ENCODE data around the gene EPB41L2.
A peak's percentile ranks its signal among the peaks of the same experiment; 100 is the strongest.

EPB41L2 gene

DNA sequence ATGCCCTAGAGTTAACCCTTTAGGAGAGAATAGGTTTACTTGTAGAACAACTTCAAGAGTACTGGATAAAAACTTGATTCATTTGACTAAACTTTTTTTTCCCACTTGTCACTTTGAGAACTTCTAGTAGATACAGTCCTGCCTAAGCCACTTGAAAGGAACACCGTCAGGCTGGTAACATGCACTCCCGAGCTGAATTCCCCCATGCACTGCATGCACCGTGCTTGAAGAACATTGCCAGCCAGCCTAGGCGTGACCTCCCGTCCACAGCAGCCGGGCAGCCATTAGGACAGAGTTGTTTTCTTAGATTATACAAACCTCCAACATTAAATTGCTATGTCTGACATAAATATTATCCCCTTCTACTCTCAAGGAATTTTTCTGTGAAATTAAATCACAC, 183.2 kb downstream of the EPB41L2 start:
- Histone ChIP-seq H3K27me3 (replicated peaks; ENCODE audit: control insufficient read depth, insufficient read depth, low read length) (no peaks in the 10 kb centered on the region), H3K36me3 (ENCODE audit: control insufficient read depth, insufficient read depth, low read length) (no peaks in the 10 kb centered on the region), H3K4me3 (replicated peaks; ENCODE audit: low read depth, low read length) (no peak overlapping the region)
- DNase-seq (ENCODE audit: extremely low read depth, insufficient read length) = no peak
- TF ChIP-seq, protein P1, sequence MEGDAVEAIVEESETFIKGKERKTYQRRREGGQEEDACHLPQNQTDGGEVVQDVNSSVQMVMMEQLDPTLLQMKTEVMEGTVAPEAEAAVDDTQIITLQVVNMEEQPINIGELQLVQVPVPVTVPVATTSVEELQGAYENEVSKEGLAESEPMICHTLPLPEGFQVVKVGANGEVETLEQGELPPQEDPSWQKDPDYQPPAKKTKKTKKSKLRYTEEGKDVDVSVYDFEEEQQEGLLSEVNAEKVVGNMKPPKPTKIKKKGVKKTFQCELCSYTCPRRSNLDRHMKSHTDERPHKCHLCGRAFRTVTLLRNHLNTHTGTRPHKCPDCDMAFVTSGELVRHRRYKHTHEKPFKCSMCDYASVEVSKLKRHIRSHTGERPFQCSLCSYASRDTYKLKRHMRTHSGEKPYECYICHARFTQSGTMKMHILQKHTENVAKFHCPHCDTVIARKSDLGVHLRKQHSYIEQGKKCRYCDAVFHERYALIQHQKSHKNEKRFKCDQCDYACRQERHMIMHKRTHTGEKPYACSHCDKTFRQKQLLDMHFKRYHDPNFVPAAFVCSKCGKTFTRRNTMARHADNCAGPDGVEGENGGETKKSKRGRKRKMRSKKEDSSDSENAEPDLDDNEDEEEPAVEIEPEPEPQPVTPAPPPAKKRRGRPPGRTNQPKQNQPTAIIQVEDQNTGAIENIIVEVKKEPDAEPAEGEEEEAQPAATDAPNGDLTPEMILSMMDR (IDR thresholded peaks at IDR 0.05; ENCODE audit: insufficient read depth, low read length, poor library complexity, severe bottlenecking) = no peak

DNA sequence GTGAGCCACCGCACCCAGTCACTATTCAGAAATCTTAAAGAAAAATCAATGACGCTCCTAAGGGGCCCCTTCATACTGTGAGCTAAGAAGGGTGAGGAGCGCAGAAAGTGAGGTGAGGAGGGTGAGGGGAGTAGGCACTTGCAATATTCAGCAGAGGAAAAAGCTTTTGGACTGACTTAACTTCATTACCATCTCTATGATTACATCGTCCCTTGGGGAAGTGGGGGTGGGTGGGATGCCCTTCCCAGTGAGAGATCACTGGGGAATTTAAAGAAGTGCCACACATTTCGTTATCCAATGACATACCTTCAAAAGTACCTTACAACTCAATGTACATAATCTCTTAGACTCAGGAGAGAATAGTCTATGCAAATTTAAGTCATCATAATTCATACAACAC, 189.3 kb downstream of the EPB41L2 start:
- no peaks in the 10 kb centered on the region for H3K27me3 ChIP-seq (replicated peaks; ENCODE audit: control insufficient read depth, insufficient read depth, low read length)
- peaks cover 2% of the 10 kb centered on the region; the same call in 1 of the 2 replicates for H3K36me3 ChIP-seq (ENCODE audit: control insufficient read depth, insufficient read depth, low read length)
- TF ChIP-seq, protein P1 (IDR thresholded peaks at IDR 0.05; ENCODE audit: insufficient read depth, low read length, poor library complexity, severe bottlenecking) = no peak
- no peak for DNase-seq (ENCODE audit: extremely low read depth, insufficient read length)
- no peak overlapping the region for H3K4me3 ChIP-seq (replicated peaks; ENCODE audit: low read depth, low read length)

DNA sequence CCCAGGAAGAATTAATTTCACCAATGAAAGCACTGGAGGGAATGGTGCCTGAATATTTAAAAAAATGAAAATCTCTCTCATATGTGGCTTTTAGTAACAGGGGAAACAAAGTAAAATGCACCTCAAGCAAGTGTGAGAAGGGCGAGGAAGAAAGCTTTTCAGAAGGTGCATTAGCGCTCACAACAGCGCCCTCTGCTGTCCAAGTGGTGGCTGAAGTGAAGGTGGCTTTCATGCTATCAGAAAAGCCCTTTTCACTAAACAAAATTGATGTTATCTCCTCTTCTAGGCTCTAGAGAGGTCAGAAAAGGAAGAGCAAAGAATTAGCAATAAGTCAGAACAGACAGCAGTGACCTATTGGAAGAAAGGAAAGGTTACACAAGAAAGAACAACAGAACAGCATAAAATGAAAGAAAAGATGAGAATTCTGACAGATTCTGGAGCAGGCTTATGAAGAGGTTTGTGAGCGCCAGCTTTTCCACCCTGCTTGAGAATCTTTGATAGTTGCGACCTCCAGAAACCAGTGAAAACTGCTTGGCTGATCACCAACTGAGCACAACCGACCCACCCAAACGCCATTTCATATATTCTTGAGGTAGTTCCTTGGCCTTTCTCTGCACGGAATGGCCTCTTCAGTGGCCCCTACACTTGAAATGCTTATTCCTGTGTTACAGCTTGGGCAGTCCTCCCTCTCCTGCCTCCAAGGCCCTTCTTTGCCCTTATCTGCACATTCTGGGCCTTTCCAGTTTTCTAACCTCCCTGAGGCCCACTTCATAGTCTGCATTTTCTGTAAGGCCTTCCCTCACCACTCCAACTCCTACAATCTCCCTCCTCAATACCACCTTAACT, 190.6 kb downstream of the EPB41L2 start:
- peaks cover 2% of the 10 kb centered on the region; the same call in 1 of the 2 replicates for H3K36me3 ChIP-seq (ENCODE audit: control insufficient read depth, insufficient read depth, low read length)
- no peaks in the 10 kb centered on the region for H3K27me3 ChIP-seq (replicated peaks; ENCODE audit: control insufficient read depth, insufficient read depth, low read length)
- no peak overlapping the region for H3K4me3 ChIP-seq (replicated peaks; ENCODE audit: low read depth, low read length)
- TF ChIP-seq, protein P1 (IDR thresholded peaks at IDR 0.05; ENCODE audit: insufficient read depth, low read length, poor library complexity, severe bottlenecking) = peak; percentile 94
- no peak for DNase-seq (ENCODE audit: extremely low read depth, insufficient read length)

DNA sequence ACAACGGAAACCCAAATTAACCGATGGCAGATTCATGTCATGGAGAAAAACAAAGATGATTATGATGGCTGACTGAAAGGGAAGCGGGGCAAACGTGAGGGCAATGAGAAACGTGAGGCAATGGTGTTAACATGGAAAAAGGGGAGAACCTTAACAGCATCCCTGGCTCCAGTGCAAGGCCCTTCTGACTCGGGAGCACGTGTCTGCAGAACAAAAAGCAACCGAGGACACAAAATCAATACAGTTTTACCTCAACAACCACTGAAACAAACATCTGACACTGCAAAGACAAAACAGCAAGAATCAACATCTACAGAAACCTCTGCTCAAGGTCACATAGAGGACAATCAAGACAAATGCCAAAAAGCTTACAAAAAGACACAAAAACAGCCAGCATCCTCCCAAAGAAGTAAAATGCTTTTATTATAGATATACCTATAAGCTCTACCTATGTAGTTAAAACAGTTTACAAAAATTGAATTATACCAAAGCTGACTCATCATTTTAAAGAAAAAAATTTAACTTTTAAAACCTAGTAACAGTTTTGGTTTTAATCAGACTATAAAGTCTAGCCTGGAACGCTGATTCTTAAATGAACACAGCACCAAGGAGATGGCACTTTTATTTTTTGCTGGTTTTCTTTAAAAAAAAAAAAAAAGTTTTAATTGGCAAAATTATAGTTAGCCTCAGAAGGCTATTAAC, 192.7 kb downstream of the EPB41L2 start:
- H3K27me3 ChIP-seq (replicated peaks; ENCODE audit: control insufficient read depth, insufficient read depth, low read length) = no peaks in the 10 kb centered on the region
- no peak for DNase-seq (ENCODE audit: extremely low read depth, insufficient read length)
- TF ChIP-seq, protein P1 (IDR thresholded peaks at IDR 0.05; ENCODE audit: insufficient read depth, low read length, poor library complexity, severe bottlenecking) = no peak
- H3K36me3 ChIP-seq (ENCODE audit: control insufficient read depth, insufficient read depth, low read length) = peaks cover 2% of the 10 kb centered on the region; the same call in 1 of the 2 replicates
- H3K4me3 ChIP-seq (replicated peaks; ENCODE audit: low read depth, low read length) = no peak overlapping the region

DNA sequence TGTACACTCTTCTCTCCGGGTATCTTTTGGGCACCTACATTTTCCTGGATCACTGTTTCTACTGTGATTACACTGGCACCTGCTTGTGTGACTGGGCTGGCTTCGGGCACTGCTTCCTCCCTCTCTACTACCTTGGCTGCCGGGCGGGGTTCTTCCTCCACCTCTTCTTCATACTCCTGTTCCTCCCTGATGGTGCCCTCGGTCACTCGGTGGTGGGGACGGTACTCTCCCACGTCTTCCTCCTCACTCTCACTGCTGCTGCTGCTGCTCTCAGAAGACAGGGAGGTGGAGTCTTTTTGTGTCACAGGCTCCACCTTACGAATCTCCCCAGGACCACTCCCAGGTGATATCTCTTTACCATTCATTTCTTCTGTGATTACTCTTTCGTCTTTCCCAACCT, 193.4 kb downstream of the EPB41L2 start:
- H3K27me3 ChIP-seq (replicated peaks; ENCODE audit: control insufficient read depth, insufficient read depth, low read length) = no peaks in the 10 kb centered on the region
- peaks cover 2% of the 10 kb centered on the region; the same call in 1 of the 2 replicates for H3K36me3 ChIP-seq (ENCODE audit: control insufficient read depth, insufficient read depth, low read length)
- no peak for DNase-seq (ENCODE audit: extremely low read depth, insufficient read length)
- H3K4me3 ChIP-seq (replicated peaks; ENCODE audit: low read depth, low read length) = no peak overlapping the region
- TF ChIP-seq, protein P1 (IDR thresholded peaks at IDR 0.05; ENCODE audit: insufficient read depth, low read length, poor library complexity, severe bottlenecking) = no peak

Measured in GM06990 (cell line).